ENCODE results near the gene LRRC52.

Gene LRRC52

DNA sequence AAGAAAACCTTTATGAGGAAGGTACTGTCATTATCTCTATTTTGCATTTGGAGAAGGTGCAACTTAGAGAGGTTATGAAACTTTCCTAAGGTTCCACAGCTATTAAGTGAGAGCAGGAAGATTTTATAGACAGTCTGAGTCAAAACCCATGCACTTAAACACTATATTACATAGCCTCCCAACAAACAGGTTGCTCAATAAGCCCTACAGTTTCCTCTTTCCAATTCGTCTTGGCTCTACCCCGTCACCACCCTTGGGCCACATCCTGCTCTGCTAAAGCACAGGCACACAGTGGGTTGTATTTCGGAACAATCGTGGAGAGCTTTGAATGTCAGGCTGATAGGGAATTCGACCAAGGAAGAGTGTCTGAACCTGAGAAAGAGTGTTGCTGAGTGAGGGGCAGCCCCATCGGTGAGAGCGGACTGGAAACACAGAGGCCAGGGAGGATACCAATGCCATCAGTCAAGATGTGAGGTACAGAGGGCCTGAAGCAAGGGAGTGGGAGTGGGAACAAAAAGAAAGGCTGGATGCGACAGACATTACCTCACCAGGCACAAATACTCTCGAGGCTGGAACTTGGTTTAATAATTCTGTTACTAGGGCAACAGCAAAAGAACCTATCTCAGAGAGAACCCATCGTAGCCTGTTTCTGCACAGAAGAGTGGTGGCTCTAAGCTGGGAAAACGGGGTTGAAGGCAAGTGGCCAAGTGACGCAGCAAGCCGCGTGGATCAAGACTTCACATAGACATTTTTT lies 6.3 kb upstream of the LRRC52 start:
- no peak for DNase-seq

DNA sequence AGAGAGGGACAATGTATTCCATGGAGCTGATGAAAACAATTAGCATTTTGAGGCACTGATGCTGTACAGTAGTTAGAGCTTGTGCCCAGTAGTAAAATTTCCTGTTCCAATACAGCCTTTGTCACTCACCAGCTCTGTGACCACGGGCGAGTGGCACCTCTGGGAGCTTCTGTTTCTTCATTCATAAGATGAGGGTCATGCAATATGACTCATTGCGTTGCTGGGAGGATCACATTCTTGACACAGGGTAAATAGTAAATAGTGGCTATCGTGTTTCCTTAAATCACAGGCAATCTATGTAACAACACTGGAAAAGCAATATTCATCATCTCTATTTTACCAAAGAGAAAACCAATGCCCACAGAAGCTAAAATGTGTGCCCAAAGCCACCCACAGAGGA lies 4.5 kb upstream of the LRRC52 start:
- no peak for DNase-seq

DNA sequence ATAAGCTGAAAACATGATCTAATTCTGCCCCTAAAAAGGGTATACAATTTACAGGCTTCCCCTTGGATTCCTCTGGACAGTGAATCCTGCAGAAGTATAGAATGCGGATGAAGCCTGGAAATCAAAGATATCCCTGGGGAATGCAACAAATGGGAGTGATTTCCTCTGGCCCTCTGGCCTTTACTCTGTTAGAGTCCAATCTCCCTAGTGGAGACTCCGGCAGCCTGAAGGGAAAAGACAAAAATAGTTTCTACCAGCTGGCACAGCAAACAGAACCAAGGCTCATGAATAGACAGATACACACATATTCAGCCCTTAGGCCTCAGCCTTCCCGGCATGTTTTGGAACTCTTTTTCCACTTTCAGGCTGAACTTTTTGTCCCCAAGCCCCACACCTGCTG lies 3.9 kb upstream of the LRRC52 start:
- DNase-seq, result no peak

DNA sequence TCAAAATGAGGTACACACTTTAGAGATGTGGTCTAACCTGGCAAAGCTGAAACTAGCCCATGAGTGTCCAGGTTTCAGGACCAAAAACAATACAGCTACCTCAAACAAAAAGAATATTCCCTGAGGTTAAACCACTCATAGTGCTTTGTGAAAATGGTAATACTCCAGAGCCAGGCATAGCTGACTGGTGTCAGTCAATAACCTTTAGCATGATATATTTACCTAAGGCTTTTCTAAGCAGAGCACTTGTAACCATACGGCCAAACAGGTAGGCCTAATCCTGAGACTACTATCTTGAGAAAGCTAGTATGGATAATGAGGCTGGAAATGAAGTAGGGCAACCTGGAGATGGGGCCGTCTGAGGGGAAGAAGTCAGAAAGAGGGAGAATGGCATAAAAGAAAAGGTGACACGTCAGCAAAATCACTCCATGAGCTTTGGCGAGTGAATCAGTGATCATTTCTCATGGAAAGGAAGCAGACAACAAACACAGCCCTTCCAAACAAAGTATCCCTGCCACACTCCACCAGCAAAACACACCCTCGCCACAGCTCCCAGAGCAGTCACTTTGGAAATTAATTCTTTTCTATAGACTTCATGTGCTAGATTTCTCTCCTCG lies 1.7 kb upstream of the LRRC52 start:
- no peak for DNase-seq

DNA sequence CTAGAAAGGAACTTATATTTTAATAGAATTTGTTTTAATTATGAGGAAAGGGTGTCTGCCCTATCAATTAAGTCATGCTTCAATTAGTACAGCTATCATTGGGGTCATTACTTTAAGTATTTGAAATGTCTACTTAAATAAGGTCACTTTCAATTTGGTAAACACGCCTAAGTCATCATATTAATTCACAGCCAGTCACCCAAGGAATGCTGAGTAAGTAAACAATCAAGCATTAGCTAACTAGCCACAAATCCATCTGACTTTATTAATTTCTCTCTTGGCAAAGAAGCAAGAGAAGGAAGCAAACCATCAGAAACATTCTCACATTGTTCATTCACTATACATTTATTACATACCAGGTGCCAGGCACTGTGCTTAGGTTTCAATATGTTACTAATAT lies 1.2 kb upstream of the LRRC52 start:
- no peak for DNase-seq

DNA sequence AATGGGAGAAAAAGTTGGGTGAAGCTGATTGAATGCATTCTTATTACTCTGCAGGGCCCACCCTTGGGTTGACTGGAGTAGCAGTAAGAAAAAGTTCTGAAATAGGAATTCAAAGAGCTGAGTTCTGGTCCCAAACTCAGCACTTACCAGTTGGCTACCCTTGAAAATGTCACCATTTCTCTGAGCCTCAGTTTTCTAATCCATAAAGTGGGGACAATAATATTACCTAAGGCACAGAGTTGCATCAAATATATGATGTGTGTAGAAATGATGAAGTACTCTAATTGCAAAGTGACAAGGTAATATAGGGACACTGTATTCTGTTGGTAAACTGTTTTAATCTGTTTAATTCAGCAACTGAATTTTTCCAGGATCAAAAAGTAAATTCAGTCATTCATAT lies 1.2 kb downstream of the LRRC52 start:
- DNase-seq, result no peak

DNA sequence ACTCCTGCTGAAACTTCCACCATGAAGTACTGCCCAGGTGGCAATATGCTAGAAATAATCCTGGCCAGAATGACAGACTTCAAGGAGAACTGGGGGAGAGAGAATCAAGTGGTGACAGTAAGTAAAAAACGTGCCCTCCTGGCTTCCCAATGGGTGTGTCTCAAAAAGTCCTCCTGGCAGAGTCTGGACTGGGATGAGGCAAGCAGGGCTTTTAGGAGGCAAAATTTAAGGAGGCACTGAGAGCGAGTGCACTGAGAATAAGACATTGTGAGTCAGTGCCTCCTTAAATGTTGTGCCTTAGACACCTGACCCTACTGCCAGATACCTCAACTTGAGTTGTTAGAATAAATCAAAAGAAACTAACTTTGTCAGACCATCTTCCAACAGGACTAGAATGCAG lies 2.2 kb downstream of the LRRC52 start:
- no peak for DNase-seq

DNA sequence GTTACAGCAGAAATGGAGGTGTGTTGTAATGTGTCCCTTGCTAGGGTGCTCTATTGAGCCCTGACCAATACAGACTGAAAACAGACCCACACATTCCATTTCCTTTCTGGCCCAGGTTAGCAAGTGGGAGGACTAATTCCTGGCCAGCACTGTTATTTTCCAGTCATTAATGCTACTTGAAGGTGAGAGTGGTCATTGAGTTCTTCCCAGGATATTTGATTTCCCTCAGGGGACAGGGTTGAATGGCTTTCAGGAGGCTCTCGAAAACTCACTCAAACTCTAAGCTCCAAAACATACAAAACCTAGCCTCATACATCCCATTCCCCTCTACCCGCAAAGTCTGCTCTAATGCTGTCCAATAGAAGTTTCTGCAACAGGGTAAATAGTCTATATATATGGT lies 6.2 kb downstream of the LRRC52 start:
- DNase-seq, result no peak

DNA sequence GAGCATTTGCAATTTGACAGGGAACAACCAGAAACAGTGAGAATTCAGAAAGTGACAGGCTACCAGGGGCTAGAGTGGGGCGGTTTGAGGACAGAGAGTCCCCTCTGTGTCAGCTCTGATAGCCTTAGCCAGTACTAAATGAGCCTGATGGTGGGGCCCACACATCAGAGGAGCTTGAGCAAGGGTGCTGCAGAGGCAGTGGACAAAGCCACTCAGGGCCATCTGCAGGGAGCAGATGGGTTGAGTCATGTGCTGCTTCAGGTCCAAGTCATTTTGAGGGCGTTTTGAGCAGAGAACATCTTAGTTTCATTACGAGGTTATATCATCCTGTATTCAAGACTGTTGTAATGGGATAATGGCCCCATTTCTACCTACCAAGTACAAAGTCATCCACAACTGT lies 7.7 kb downstream of the LRRC52 start:
- no peak for DNase-seq

DNA sequence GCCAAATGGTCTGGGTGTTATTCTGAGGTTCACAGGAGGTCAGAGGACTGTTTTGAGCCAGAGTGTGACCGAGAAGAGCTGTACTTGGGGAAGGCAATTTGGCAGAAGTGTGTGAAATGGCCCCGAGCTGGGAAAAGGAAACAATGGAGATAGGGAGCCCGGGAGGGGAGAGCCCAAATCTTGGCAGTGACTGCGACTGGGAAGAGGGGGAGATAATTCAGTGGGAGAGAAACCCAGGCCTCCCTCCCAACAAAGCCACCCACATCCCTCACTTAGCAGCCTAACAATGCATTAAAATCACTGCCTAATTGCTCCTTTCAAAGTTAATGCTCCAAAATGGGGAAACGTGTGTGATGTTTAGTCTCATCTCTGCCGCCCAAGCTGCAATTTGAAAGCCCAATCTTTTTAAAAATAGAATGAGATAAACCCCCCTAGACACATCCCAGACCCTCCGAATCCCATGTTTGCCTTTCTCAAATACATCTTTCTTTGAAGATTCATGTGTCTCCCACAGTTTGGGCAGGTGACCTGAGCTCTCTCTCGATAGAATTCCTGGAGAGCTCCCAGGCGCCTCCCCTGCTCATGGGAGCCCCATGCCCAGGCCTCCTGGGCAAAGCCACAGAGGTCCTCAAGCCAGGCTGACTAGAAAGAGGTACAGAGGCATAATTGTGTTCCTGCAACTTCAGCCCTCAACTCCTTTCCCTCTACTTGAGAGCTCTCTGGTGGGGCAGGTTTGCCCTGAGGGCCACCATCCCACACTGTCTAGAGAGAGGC lies 17.3 kb downstream of the LRRC52 start:
- no peak for DNase-seq

DNA sequence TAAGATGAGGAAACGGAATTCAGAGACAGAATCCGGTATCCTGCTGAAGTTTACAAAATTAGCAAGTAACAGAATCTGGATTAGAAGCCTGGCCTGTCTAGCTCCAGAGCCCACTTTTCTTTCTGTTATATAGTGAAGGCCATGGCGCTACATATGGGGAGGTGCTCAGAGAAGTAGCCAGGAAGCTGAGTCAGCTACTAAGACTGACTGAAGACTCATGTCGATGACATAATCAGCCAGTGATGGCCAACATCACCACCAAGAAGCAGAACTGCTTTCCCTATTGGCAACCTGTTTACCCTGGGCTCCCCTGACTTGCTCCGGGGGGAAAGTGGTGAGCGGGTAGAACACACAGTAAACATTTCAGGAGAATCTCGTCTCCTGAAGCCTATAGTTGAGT lies 18.8 kb downstream of the LRRC52 start:
- peak; percentile 12 for DNase-seq

DNA sequence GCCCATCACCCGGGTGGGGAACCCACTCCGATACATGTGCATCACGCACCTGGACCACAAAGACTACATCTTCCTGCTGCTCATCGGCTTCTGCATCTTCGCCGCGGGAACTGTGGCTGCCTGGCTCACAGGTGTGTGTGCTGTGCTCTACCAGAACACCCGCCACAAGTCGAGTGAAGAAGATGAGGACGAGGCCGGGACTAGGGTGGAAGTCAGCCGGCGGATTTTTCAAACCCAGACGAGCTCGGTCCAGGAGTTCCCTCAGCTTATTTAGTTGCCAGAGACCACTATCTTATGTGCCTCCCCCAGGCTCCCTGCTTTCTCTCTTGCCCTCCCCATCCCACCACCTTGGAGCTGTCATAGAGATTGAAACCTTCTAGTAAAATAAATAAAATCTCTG lies 19.8 kb downstream of the LRRC52 start:
- no peak for DNase-seq

DNA sequence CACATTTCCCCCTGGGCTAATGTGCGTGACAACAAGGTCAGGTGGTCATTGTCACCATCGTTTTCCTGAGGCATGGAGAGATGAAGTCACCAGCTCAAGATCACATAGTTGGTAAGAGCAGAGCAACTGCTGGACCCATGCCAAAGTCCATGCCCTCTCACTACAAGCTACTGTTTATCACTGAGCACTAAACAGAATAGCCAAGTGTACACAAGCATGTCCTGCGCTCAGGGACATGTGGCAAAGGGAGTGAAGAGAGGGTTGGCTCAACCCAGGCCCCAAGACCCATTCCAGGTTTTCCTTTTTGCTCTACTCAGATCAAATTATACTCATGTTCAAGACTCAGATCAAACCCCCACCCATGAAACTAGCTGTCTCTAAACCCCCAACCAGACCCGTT lies 20.8 kb downstream of the LRRC52 start:
- no peak for DNase-seq

DNA sequence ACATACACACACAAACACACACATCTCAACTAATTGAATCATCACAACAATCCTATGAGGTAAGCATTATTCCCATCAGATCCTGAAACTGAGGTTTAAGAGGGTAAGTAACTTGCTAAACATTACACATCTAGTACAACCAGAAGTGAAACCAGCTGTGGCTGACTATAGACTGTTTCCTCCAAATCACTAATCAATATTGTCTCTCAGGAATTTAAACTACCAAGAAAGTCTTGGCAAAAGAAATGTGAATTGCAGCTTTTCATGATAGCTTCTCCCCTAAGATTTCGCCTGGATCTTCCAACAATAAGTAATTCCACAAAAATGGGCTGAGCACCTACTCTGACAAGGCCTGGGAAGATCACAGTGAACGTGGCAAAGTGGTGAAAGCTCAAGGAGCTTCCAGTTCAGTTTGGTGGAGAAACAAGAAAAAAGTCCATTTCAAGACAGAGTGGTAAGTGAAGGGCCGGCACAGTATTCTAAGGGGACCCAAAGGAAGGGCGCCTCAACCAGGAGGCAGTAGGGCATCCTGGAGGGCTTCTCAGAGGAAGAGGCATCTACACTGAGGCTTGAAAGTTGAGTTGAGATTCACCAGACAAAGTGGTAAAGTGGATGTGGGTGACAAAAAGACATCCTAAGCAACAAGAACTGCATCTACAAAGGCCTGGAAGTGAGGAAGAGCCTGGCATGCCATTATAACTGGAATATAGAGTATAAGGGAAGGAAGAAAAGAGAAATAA lies 22.1 kb downstream of the LRRC52 start:
- DNase-seq, result no peak

DNA sequence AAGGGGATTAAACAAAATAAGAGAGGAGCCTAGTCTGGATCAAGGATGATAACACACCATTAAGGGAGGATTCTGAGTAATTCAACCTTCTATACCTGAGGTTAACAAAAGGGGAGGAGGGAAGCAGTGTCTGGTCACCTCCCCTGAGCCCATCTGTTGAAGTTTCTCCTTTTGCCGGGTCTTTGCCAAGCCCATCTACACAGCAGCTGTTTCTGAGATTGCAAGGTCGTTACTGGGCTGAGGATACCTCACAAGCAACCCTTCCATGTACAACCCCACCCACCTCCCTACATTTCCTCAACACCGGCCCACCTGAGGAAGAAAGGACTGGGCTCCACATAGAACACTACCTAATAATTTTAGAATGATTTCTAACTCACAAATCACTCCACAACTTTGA lies 26.3 kb downstream of the LRRC52 start:
- no peak for DNase-seq

DNA sequence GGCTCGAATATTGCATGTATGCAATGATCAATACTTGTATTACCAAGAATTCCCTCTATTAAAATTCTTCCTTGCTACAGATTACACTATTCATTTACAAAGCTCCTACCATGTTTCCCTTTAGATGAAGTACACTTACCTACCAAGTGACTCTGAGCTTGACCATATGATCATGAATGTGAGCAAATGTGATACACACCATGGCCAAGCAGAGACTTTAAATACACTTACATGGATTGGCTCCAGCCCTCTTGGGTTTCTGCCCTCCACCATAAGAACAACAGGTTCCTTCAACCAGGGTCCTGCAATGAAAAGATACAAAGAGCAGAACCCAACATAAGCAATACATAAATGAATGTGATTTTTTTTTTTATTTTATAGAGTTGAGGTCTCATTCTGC lies 30.0 kb downstream of the LRRC52 start:
- no peak for DNase-seq

DNA sequence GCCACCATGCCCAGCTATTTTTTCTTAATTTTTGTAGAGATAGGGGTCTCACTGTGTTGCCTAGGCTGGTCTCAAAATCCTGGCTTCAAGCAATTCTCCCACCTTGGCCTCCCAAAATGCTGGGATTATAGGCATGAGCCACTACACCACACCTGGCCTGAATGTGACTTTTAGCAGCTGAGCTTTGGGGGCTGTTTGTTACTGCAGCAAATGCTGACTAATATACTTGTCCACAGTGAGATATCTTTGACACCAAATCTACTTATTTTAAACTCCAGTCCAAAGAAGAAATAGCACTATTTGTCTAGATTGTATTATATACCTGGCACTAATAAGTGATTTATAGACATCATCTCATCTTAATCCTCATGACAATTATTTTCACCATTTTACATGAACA lies 30.5 kb downstream of the LRRC52 start:
- DNase-seq, result no peak

DNA sequence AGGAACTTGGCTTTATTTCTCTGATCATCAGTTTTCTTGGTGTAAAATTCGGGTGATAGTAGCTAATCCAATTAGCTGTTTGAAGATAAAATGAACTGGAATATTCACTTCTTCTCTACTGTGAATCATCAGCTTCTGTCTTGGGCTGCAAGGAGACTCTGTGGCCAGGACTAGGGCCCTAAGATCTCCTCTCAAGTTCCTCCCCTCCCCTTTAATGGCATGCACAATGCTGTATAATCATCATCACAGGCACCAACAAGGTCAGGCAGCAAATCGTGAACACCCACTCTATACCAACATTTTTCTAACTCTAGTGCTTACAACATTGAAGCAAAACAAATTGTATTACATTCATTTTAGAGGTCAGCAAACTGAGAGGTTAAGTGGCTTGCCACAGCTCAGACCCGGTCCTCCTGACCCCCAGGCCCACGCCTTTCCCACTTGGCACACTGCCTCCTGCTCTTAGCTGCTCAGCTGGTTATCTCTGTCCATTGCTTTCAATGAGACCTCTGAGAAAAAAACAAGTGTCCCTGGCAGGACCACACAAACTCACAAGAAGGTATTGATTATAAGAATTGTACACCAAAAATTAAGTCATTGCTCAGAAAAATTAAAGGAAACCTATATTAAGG lies 31.8 kb downstream of the LRRC52 start:
- no peak for DNase-seq

DNA sequence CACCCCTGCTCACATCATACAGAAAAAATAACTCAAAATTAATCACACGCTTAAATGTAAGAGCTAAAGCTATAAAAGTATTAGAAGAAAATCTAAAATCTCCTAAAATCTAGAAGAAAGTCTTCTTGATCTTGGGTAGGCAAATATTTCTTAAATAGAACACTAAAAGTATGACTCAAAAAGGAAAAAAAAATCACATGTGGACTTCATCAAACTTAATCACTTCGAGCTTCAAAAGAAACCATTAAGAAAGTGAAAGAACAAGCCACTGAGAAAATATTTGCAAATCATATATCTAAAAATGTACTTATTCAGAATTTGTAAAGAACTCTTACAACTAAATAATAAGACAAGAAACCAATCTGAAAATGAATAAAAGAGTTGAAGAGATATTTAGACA lies 32.7 kb downstream of the LRRC52 start:
- peak; percentile 22 for DNase-seq

DNA sequence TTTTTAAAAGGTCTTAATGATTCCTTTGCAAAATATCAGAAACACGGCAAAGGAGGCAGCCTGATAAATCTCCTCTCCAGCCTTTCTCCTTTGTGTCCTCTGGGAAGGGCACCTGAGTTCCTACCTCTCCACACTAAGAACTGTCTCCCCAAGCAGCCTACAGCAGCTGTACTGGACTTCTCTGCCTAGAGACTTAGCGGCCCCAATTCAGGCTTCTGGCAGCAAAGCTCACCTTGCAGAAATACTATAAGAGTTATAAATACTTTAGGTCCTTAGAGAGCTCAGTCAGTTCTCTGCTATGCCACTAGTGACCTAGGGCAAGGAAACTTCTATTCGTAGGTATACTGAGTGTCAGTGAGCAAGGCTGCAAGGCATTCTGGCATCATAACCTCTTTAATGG lies 33.9 kb downstream of the LRRC52 start:
- DNase-seq, result no peak

DNA sequence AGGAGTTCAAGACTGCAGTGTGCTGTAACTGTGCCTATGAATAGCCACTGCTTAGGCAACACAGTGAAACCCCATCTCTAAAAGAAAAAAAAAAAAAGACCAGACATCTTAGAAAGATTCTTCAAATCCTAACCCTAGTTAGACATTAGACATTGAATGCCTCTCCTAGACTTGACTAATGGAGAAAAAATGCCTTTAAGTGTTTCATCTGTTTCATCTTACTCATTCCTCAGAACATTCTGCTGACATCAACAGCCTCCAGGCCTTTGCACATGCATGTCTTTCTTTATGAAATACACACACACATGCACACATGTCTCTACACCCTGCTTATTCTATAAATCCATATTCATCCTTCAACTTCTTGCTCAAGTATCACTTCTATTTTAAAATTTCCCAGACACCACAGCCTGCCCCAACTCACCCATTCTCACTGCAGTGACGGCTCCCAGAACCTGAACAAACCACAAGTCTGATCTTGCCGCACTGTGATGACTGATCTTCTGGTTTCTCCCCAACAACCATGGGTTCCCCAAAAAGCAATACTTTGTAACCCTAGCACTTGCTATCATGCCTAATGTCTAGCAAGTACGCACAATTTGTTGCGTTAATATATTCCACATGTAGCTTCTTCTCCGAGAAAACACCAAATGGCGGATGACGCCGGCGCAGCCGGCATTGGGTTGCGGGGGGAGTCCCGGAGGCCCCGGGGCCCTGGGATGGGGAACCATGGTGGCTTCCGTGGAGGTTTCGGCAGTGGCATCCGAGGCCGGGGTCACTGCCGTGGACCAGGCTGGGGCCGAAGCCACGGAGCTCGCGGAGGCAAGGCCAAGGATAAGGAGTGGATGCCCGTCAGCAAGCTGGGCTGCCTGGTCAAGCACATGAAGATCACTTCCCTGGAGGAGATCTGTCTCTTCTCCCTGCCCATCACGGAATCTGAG lies 37.4 kb downstream of the LRRC52 start:
- peak; percentile 86 for DNase-seq

DNA sequence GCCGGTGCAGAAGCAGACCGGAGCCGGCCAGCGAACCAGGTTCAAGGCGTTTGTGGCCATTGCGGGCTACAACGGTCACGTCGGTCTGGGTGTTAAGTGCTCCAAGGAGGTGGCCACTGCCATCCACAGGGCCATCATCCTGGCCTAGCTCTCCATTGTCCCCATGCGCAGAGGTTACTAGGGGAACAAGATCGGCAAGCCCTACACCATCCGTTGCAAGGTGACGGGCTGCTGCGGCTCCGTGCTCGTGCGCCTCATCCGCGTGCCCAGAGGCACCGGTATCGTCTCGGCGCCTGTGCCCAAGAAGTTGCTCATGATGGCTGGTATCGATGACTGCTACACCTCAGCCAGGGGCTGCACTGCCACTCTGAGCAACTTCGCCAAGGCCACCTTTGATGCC lies 38.1 kb downstream of the LRRC52 start:
- no peak for DNase-seq

Measured in fibroblast of skin of abdomen (primary cell).